ENCODE results near the gene GAS2L2.

DNA sequence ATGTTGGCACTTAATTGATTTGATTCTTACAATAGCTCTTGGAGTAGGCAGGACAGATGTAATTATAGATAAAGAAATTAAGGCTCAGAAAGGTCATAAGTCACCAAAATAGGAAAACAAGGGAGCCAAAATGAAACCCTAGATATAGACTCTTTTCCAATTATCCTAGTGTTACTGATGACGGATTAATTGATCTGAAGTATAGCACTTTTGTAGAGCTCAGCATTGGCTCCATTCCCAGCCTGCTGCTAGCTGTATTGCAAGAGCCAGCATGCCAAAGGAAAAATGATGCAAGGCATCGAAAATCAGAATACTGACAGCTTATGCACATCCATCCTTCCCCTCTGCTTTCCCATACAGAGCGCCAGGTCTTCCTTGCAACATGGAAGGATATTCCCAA lies 43.2 kb downstream of the GAS2L2 start:
- TF ChIP-seq, protein P1, sequence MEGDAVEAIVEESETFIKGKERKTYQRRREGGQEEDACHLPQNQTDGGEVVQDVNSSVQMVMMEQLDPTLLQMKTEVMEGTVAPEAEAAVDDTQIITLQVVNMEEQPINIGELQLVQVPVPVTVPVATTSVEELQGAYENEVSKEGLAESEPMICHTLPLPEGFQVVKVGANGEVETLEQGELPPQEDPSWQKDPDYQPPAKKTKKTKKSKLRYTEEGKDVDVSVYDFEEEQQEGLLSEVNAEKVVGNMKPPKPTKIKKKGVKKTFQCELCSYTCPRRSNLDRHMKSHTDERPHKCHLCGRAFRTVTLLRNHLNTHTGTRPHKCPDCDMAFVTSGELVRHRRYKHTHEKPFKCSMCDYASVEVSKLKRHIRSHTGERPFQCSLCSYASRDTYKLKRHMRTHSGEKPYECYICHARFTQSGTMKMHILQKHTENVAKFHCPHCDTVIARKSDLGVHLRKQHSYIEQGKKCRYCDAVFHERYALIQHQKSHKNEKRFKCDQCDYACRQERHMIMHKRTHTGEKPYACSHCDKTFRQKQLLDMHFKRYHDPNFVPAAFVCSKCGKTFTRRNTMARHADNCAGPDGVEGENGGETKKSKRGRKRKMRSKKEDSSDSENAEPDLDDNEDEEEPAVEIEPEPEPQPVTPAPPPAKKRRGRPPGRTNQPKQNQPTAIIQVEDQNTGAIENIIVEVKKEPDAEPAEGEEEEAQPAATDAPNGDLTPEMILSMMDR (IDR thresholded peaks at IDR 0.05), result no peak
- TF ChIP-seq EZH2 (IDR thresholded peaks at IDR 0.05; ENCODE audit: borderline replicate concordance, insufficient read depth, low read depth, low read length, poor library complexity, severe bottlenecking), result no peak
